ENCODE measurements around the gene TEDC2.

Gene TEDC2

DNA sequence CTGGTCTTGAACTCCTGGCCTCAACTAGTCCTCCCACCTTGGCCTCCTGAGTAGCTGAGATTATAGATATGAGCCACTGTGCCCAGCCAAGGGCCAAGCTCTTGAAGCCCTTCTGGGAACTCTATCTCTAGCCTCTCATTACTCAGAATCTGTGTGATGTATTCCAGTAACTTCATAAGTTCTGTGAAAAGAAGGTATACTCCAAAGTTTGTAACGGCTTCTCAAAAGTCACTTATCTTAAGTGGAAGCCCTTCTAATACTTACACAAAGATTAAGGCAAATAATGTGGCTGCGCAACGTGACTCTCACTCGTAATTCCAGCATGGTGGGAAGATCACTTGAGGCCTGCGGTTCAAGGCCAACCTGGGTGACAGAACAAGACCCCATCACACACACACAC, 34.7 kb downstream of the TEDC2 start:
- Histone ChIP-seq H3K27ac (ENCODE audit: low read depth, low read length) (no peak overlapping the region), H3K27me3 (ENCODE audit: control insufficient read depth in 1 of 2, insufficient read depth in 2 of 2, low read length in 2 of 2) (no peaks in the 10 kb centered on the region), H3K36me3 (ENCODE audit: control insufficient read depth in 1 of 2, insufficient read depth in 2 of 2, low read length in 2 of 2) (peaks cover 2 to 26% of the 10 kb centered on the region in 2 donors), H3K9ac (ENCODE audit: low read depth in 1 of 2, low read length in 2 of 2) (no peak overlapping the region), H3K4me1 (ENCODE audit: control insufficient read depth in 1 of 2, insufficient read depth in 2 of 2, low read length in 2 of 2) (peaks cover 5 to 6% of the 10 kb centered on the region in 2 donors), H3K4me3 (ENCODE audit: low read depth in 1 of 2, low read length in 2 of 2) (no peak overlapping the region), H3K9me3 (ENCODE audit: control insufficient read depth in 1 of 2, low read length in 2 of 2) (no peaks in the 10 kb centered on the region)

DNA sequence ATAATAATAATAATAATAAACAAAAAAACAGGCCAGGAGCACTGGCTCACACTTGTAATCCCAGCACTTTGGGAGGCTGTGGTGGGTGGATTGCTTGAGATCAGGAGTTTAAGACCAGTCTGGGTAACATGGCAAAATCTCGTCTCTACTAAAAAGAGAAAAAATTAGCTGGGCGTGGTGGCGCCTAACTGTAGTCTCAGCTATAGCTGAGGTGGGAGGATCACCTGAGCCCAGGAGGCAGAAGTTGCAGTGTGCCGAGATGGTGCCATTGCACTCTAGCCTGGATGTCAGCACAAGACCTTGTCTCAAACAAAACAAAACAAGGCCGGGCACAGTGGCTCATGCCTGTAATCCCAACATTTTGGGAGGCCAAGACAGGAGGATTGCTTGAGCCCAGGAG, 35.1 kb downstream of the TEDC2 start:
- Histone ChIP-seq H3K36me3 (ENCODE audit: control insufficient read depth in 1 of 2, insufficient read depth in 2 of 2, low read length in 2 of 2) (peaks cover 2 to 26% of the 10 kb centered on the region in 2 donors), H3K9me3 (ENCODE audit: control insufficient read depth in 1 of 2, low read length in 2 of 2) (no peaks in the 10 kb centered on the region), H3K4me3 (ENCODE audit: low read depth in 1 of 2, low read length in 2 of 2) (no peak overlapping the region), H3K27ac (ENCODE audit: low read depth, low read length) (no peak overlapping the region), H3K9ac (ENCODE audit: low read depth in 1 of 2, low read length in 2 of 2) (no peak overlapping the region), H3K4me1 (ENCODE audit: control insufficient read depth in 1 of 2, insufficient read depth in 2 of 2, low read length in 2 of 2) (peaks cover 5 to 6% of the 10 kb centered on the region in 2 donors), H3K27me3 (ENCODE audit: control insufficient read depth in 1 of 2, insufficient read depth in 2 of 2, low read length in 2 of 2) (no peaks in the 10 kb centered on the region)

DNA sequence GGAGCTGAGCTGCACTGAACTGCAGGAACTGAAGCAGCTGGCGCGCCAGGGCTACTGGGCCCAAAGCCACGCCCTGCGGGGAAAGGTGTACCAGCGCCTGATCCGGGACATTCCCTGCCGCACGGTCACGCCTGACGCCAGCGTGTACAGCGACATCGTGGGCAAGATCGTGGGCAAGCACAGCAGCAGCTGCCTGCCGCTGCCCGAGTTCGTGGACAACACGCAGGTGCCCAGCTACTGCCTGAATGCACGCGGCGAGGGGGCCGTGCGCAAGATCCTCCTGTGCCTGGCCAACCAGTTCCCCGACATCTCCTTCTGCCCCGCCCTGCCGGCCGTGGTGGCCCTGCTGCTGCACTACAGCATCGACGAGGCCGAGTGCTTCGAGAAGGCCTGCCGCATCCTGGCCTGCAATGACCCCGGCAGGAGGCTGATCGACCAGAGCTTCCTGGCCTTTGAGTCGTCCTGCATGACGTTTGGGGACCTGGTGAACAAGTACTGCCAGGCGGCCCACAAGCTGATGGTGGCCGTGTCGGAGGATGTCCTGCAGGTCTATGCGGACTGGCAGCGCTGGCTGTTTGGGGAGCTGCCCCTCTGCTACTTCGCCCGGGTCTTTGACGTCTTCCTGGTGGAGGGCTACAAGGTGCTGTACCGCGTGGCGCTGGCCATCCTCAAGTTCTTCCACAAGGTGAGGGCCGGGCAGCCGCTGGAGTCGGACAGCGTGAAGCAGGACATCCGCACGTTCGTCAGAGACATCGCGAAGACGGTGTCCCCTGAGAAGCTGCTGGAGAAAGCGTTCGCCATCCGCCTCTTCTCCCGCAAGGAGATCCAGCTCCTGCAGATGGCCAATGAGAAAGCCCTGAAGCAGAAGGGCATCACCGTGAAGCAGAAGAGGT, 36.6 kb downstream of the TEDC2 start:
- no peaks in the 10 kb centered on the region for H3K9me3 ChIP-seq (ENCODE audit: control insufficient read depth in 1 of 2, low read length in 2 of 2)
- no peak overlapping the region for H3K9ac ChIP-seq (ENCODE audit: low read depth in 1 of 2, low read length in 2 of 2)
- H3K36me3 ChIP-seq (ENCODE audit: control insufficient read depth in 1 of 2, insufficient read depth in 2 of 2, low read length in 2 of 2): peaks cover 2 to 18% of the 10 kb centered on the region in 2 donors
- no peak overlapping the region for H3K4me3 ChIP-seq (ENCODE audit: low read depth in 1 of 2, low read length in 2 of 2)
- no peaks in the 10 kb centered on the region for H3K27me3 ChIP-seq (ENCODE audit: control insufficient read depth in 1 of 2, insufficient read depth in 2 of 2, low read length in 2 of 2)
- H3K27ac ChIP-seq (ENCODE audit: low read depth, low read length): no peak overlapping the region
- peaks cover 5 to 10% of the 10 kb centered on the region in 2 donors for H3K4me1 ChIP-seq (ENCODE audit: control insufficient read depth in 1 of 2, insufficient read depth in 2 of 2, low read length in 2 of 2)

DNA sequence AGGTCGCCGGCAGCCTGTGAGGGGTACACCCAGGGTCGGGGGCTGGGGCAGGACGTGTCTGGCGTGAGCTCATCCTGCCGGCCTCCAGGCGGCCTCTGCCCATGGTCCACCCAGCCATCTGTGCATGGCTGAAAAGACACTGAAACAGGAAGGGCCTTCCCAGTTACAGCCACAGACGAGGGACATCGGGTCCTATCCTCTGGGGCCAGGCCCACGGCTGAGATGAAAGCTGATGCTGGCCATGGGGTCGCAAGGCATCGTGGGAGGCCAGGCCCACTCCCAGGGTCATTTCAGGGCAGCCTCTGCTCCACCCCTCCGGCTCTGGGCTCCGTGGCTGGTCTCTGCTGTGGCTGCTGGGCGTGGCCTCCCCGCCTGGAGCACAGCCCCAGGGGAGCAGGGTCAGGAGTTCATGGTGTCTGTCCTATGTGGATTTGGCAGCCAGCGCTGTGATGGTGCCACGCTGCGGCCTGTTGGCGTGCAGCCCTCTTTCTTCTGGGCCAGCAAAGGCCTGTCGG, 37.3 kb downstream of the TEDC2 start:
- no peaks in the 10 kb centered on the region for H3K9me3 ChIP-seq (ENCODE audit: control insufficient read depth in 1 of 2, low read length in 2 of 2)
- peaks cover 2 to 18% of the 10 kb centered on the region in 2 donors for H3K36me3 ChIP-seq (ENCODE audit: control insufficient read depth in 1 of 2, insufficient read depth in 2 of 2, low read length in 2 of 2)
- peaks cover 5 to 15% of the 10 kb centered on the region in 2 donors for H3K4me1 ChIP-seq (ENCODE audit: control insufficient read depth in 1 of 2, insufficient read depth in 2 of 2, low read length in 2 of 2)
- H3K27ac ChIP-seq (ENCODE audit: low read depth, low read length): no peak overlapping the region
- H3K4me3 ChIP-seq (ENCODE audit: low read depth in 1 of 2, low read length in 2 of 2): no peak overlapping the region
- H3K9ac ChIP-seq (ENCODE audit: low read depth in 1 of 2, low read length in 2 of 2): no peak overlapping the region
- no peaks in the 10 kb centered on the region for H3K27me3 ChIP-seq (ENCODE audit: control insufficient read depth in 1 of 2, insufficient read depth in 2 of 2, low read length in 2 of 2)

DNA sequence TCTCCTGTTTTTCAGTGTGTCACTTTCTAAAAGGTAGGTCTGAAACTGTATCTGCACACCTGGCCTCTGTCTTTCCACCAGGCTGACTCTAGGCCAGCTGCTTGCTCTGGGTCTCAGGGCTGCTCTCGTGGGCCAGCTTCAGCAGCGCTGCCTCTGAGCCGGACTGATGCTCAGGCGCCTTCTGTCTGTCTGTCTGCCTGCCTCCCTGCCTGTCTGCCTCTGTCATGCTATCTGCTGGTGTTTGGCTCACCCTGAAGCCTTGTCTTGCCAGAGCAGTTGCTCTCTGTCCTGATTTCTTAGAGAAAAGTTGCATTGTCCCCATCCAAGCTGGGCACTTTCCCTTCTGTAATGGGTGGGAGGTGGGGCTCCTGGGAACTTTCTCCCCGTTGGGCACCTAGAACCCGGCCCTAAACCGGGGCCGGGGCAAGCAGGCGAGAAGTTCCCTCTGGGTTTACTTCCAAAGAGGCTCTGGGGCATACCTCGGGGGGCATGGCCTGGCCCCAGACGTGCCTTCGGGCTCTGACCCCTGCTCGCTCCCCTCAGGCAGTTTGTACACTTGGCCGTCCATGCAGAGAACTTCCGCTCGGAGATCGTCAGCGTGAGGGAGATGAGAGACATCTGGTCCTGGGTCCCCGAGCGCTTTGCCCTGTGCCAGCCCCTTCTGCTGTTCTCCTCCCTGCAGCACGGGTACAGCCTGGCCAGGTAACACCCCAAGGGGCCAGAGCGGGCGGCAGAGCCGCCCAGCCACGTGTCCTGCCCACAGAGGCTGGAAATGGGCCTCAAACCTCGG, 38.0 kb downstream of the TEDC2 start:
- Histone ChIP-seq H3K27ac (ENCODE audit: low read depth, low read length) (no peak overlapping the region), H3K9ac (ENCODE audit: low read depth in 1 of 2, low read length in 2 of 2) (no peak overlapping the region), H3K9me3 (ENCODE audit: control insufficient read depth in 1 of 2, low read length in 2 of 2) (no peaks in the 10 kb centered on the region)

DNA sequence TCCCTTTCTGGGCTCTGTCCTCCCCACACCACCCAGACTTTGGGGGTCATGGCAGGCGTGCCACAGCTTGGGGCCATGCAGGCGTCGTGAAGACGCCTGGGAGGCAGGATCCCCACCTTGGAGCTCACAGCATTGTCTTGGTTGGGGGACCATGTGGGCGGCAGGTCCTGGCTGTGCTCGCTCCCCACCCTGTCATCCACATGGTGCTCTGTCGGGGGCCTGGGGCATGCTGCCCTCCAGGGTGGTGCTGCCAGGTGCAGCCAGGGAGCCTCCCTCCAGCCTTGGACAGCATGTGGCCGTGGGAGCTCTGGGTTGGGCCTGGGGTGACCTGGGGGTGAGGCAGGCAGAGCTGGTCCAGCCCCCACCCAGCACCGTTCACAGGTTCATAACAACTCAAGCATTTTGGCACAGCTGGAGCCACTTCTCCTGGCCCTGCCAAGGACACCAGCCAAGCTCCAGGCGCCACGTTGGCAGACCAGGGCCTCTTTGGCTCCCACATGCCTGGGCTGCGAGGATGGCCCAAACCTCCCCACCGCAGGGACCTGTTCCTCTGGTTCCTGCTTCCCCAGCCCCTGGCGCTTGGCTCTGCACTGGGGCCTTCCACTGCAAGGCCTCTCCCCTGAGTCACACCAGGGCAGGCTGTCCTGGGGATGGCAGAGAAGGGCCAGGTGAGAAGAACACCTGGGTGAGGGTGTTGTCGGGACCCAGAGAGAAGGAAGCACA, 38.8 kb downstream of the TEDC2 start:
- Histone ChIP-seq H3K4me3 (ENCODE audit: low read depth in 1 of 2, low read length in 2 of 2) (no peak overlapping the region), H3K36me3 (ENCODE audit: control insufficient read depth in 1 of 2, insufficient read depth in 2 of 2, low read length in 2 of 2) (peaks cover 2 to 14% of the 10 kb centered on the region in 2 donors), H3K27me3 (ENCODE audit: control insufficient read depth in 1 of 2, insufficient read depth in 2 of 2, low read length in 2 of 2) (no peaks in the 10 kb centered on the region), H3K27ac (ENCODE audit: low read depth, low read length) (no peak overlapping the region), H3K9ac (ENCODE audit: low read depth in 1 of 2, low read length in 2 of 2) (no peak overlapping the region), H3K4me1 (ENCODE audit: control insufficient read depth in 1 of 2, insufficient read depth in 2 of 2, low read length in 2 of 2) (peaks cover 5 to 15% of the 10 kb centered on the region in 2 donors), H3K9me3 (ENCODE audit: control insufficient read depth in 1 of 2, low read length in 2 of 2) (no peaks in the 10 kb centered on the region)

More for the DNA sequence above, 38.0 kb downstream of the TEDC2 start:
- Histone ChIP-seq H3K4me1 (ENCODE audit: control insufficient read depth in 1 of 2, insufficient read depth in 2 of 2, low read length in 2 of 2) (peaks cover 5 to 15% of the 10 kb centered on the region in 2 donors), H3K27me3 (ENCODE audit: control insufficient read depth in 1 of 2, insufficient read depth in 2 of 2, low read length in 2 of 2) (no peaks in the 10 kb centered on the region), H3K4me3 (ENCODE audit: low read depth in 1 of 2, low read length in 2 of 2) (no peak overlapping the region), H3K36me3 (ENCODE audit: control insufficient read depth in 1 of 2, insufficient read depth in 2 of 2, low read length in 2 of 2) (peaks cover 2 to 18% of the 10 kb centered on the region in 2 donors)

DNA sequence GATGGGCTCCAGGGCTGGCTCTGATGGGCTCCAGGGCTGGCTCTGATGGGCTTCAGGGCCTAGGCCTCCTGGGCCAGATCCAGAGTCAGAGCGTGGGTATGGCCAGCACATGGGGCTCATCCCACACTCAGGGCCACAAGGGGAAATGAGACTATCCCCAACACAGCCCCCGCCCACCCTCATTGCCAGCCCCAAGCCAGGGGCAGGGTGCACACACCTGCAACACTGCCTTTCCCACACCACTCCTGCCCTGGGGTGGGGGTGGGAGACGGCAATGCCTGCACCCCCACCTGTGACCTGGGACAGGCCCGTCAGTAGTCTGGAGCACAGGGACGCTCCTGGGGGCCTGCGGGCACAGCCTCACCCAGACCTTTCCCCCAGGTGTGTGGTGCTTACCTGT, 39.5 kb downstream of the TEDC2 start:
- H3K4me3 ChIP-seq (ENCODE audit: low read depth in 1 of 2, low read length in 2 of 2): no peak overlapping the region
- no peak overlapping the region for H3K27ac ChIP-seq (ENCODE audit: low read depth, low read length)
- no peak overlapping the region for H3K9ac ChIP-seq (ENCODE audit: low read depth in 1 of 2, low read length in 2 of 2)
- peaks cover 5 to 15% of the 10 kb centered on the region in 2 donors for H3K4me1 ChIP-seq (ENCODE audit: control insufficient read depth in 1 of 2, insufficient read depth in 2 of 2, low read length in 2 of 2)
- H3K27me3 ChIP-seq (ENCODE audit: control insufficient read depth in 1 of 2, insufficient read depth in 2 of 2, low read length in 2 of 2): no peaks in the 10 kb centered on the region
- H3K9me3 ChIP-seq (ENCODE audit: control insufficient read depth in 1 of 2, low read length in 2 of 2): no peaks in the 10 kb centered on the region
- peaks cover 2 to 14% of the 10 kb centered on the region in 2 donors for H3K36me3 ChIP-seq (ENCODE audit: control insufficient read depth in 1 of 2, insufficient read depth in 2 of 2, low read length in 2 of 2)

DNA sequence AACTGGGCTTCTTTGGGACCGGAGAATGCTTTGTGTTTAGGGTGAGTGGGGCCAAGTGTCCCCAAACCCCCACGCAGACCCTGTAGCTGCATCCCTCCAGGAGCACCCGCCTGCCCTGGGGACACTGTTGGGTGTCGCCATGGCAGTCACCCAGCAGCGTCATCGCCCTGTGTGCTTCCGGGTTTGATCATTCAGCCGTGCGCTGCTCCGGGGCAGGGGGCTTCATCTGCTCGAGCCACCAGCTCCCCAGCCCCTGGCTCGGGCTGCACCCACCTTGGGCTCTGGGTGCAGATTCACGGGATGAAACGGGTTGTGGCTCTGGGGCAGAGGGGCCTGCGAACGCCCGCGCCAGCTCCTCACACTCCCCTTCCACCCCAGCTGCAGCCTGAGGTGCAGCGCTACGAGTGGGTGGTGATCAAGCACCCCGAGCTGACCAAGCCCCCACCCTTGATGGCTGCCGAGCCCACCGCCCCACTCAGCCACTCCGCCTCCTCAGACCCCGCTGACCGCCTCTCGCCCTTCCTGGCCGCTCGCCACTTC, 40.1 kb downstream of the TEDC2 start:
- no peaks in the 10 kb centered on the region for H3K27me3 ChIP-seq (ENCODE audit: control insufficient read depth in 1 of 2, insufficient read depth in 2 of 2, low read length in 2 of 2)
- no peak overlapping the region for H3K9ac ChIP-seq (ENCODE audit: low read depth in 1 of 2, low read length in 2 of 2)
- peaks cover 5 to 15% of the 10 kb centered on the region in 2 donors for H3K4me1 ChIP-seq (ENCODE audit: control insufficient read depth in 1 of 2, insufficient read depth in 2 of 2, low read length in 2 of 2)
- peaks cover 2 to 14% of the 10 kb centered on the region in 2 donors for H3K36me3 ChIP-seq (ENCODE audit: control insufficient read depth in 1 of 2, insufficient read depth in 2 of 2, low read length in 2 of 2)
- no peak overlapping the region for H3K27ac ChIP-seq (ENCODE audit: low read depth, low read length)
- no peaks in the 10 kb centered on the region for H3K9me3 ChIP-seq (ENCODE audit: control insufficient read depth in 1 of 2, low read length in 2 of 2)
- H3K4me3 ChIP-seq (ENCODE audit: low read depth in 1 of 2, low read length in 2 of 2): no peak overlapping the region

DNA sequence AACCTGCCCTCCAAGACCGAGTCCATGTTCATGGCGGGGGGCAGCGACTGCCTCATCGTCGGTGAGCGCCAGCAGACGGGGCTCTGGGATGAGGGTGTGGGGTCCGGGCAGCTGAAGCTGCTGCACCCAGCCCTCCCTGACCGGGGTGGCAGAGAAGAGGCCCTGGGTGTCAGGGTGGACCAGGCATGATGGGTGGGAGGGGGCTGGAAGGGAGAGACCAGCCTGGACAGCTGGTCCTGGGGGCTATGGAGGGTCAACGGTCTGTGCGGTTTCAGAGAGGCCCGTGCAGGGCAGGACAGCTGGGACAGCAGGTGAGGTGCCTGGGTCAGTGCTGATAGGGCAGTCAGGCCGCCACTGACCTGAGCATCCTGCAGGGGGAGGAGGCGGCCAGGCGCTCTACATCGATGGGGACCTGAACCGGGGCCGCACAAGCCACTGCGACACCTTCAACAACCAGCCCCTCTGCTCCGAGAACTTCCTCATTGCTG, 40.6 kb downstream of the TEDC2 start:
- no peaks in the 10 kb centered on the region for H3K9me3 ChIP-seq (ENCODE audit: control insufficient read depth in 1 of 2, low read length in 2 of 2)
- no peak overlapping the region for H3K27ac ChIP-seq (ENCODE audit: low read depth, low read length)
- no peaks in the 10 kb centered on the region for H3K27me3 ChIP-seq (ENCODE audit: control insufficient read depth in 1 of 2, insufficient read depth in 2 of 2, low read length in 2 of 2)
- peaks cover 2 to 14% of the 10 kb centered on the region in 2 donors for H3K36me3 ChIP-seq (ENCODE audit: control insufficient read depth in 1 of 2, insufficient read depth in 2 of 2, low read length in 2 of 2)
- H3K4me3 ChIP-seq (ENCODE audit: low read depth in 1 of 2, low read length in 2 of 2): no peak overlapping the region
- H3K4me1 ChIP-seq (ENCODE audit: control insufficient read depth in 1 of 2, insufficient read depth in 2 of 2, low read length in 2 of 2): peaks cover 5 to 15% of the 10 kb centered on the region in 2 donors
- H3K9ac ChIP-seq (ENCODE audit: low read depth in 1 of 2, low read length in 2 of 2): no peak overlapping the region

Data from duodenal mucosa (tissue), 2 donors.